GM10266 (cell line): ENCODE data around the gene ERG.

Experiments used
- DNase-seq: peaks from one replicate; pipeline ENCODE4 v3.0.0; 2012; ENCODE audit errors: extremely low spot score
- TF ChIP-seq, protein P1 (sequence below): IDR thresholded peaks from 2 replicates; pipeline ENCODE4 v1.5.1; 2012; ENCODE audit warnings: mild to moderate bottlenecking, low read depth; ENCODE audit not compliant: control insufficient read depth, insufficient read depth; ENCODE audit errors: missing control alignments

ERG gene

DNA sequence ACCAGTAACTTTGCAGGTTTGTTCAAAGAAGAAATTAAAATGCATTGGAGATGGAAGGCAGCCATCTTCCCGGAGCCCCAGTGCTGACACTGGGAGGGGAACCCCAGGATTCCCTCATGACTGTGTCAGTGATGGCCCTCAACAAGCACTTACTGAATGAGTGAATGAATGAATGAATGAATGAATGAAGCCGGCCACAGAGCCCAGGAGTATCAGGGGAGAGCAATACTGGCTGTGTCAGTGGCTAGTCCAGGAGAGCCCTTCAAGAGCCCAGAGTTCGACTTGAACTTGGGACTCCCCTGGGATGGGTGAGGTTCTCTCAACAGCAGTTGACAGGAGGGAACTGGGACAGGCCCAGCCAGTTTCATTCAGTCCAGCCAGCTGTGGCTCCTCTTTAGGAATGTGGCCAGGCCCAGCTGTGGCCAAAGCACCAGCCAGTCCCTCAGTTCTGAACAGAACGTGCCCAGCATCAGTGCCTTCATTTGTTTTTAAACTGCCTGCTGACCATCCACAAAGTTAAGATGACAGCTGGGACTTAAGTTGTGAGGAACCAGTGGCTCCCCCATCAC, 9.2 kb upstream of the ERG start:
- no peak for DNase-seq
- TF ChIP-seq, protein P1, sequence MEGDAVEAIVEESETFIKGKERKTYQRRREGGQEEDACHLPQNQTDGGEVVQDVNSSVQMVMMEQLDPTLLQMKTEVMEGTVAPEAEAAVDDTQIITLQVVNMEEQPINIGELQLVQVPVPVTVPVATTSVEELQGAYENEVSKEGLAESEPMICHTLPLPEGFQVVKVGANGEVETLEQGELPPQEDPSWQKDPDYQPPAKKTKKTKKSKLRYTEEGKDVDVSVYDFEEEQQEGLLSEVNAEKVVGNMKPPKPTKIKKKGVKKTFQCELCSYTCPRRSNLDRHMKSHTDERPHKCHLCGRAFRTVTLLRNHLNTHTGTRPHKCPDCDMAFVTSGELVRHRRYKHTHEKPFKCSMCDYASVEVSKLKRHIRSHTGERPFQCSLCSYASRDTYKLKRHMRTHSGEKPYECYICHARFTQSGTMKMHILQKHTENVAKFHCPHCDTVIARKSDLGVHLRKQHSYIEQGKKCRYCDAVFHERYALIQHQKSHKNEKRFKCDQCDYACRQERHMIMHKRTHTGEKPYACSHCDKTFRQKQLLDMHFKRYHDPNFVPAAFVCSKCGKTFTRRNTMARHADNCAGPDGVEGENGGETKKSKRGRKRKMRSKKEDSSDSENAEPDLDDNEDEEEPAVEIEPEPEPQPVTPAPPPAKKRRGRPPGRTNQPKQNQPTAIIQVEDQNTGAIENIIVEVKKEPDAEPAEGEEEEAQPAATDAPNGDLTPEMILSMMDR = no peak

DNA sequence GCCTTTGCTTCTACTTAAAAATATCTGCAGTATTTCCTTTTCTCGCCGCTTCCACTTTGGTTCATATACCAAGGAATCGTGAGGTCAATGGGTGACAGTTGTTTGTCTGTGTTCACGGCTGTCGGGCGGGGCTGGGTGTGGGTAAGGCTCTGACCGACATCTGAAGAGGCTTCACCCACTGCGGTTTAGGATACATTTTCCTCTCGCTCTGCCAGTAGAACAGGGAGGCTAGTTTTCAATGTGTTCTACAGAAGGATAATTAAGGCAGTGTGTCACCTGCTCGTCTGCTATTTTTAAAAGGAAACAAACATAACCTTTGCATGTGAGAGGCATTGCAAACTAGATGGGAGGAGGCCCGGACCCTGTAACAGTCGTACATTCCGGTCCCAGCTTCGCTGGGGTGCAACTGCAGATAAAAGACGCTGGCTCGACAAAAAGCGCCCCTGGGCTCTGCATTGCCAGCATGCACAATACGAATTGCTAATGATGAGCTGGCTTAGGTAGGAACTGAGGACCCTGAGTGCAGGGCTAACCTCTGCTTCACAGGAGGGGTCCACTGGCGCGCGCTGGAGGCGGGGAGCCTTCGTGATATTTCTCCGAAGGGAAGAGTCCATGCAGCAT, 8.5 kb upstream of the ERG start:
- no peak for DNase-seq
- TF ChIP-seq, protein P1 = no peak

DNA sequence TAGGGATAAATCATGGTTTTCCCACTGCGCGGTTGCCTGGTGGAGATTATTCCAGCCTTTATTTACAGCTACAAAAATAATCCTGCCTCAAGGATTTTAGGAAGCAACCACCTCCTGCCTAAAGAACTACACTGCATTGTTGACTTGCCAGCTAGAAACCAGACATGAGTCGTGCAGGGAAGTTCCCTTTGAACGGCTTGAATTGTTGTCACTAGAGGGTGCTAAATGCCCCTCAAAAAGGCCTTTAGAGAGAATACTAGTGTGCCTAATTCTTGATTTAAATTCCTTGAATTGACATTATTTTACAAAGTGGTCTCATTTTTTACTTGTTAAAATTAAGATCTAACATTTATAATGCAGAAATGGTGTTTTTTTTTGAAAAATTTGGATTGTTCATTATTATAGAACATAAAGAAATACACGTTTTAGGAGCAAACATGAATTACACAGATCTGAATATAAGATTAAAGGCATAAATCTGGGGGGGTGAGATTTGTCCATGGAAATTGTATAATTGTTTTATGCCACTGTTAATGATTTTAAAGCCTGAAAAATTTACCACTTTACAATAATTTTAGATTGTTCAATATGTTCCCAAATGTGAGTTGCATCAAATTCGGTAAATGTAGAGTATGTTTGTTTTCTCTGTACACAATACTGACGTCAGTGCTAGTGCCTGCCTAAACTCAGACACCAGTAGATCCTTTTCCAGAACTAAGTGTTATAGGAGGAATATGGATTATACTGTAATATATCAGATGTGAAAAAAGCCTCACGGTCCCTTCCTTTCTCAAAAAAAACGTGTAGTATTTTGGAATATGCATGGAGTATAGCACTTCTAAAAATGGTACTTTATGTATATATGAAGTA, 7.6 kb upstream of the ERG start:
- TF ChIP-seq, protein P1 = peak; percentile 65
- peak; percentile 20 for DNase-seq

DNA sequence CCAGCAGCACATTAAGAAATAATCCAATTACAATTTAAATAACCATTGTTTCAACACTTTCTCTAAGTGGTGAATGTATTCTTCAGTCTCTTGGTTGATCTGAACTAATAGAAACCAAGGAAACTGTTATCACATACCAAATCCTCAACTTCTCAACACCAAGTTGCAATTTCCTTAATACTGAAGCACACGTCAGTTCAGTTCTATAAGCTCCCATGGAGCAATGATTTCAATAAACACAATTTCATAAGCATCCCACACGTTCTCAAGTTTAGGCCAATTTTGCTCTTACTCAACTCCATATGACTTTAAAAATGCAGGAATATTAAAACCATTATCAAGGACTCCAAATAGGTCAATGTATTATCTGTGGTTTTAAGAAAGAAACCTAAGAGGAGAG, 5.8 kb upstream of the ERG start:
- TF ChIP-seq, protein P1 = no peak
- DNase-seq = no peak

DNA sequence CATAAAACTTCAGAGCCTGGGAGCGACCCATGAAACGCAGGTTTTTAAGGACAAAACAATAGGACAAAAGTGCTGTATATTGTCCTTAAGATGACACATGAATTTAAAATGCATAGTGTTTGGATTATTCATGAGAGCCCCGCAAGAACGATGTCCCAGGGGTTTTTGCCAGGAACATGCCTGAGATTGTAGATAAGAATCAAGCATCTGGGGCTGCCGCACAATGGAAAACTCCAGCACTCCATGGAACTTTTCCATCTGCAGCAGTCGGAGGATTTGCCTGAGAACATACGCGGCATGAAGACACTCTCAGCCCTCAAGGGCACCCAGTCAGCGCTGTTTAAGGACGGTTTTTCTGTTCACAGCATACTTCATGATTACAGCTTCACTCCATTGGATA, 5.3 kb upstream of the ERG start:
- no peak for DNase-seq
- TF ChIP-seq, protein P1 = no peak

DNA sequence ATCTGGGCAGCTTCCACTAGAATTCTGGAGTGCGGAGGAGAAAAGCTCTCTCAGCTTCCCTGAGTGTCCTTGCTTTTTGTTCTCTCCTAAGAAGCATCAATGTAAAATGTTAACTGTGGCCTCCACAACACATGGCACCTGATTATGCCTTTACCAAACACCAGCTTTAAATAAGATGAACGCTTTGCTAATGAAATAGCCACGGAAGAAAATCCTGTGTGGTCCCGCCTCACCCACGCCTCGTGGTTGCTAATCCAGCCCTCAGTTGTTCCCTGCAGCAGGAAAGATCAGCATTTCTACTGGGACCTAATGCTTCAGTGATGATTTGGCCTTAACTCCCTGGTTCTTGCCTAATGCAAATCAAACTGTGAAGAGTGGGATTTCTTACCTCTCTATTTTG, 1.8 kb upstream of the ERG start:
- no peak for DNase-seq
- TF ChIP-seq, protein P1 = no peak

DNA sequence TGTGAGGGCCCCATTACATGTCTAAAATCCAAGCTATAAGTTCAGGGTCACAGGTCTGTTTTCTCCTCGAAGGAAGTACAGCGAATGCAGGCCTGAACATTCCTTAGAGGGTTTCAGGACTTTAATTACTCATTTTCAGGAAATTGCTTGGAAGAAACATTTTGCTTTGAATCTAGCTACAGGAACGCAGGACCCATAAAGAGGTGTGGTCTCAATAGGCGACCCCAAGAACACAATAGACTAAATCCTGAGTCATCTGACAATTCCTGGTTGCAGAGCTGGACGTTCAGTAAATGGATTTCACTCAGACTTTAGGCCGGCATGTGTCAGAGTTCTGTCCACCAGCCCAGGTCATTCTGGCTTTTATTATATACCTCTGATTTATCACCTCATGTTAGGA, 1.0 kb upstream of the ERG start:
- DNase-seq = no peak
- TF ChIP-seq, protein P1 = no peak
